Retinal pigment epithelial cell (primary cell): Measurements from ENCODE around the gene ZC3H12C.

Experiments
- DNase-seq: peaks from one replicate; pipeline ENCODE4 v3.0.0-alpha.2; 2010; ENCODE audit warnings: low read depth
- H3K4me3 ChIP-seq: 2 replicates; pipeline ENCODE4 v1.5.1; 2011; ENCODE audit warnings: mild to moderate bottlenecking, low read length, control low read depth, moderate library complexity
- CTCF ChIP-seq: conservative IDR thresholded peaks from 2 replicates; pipeline ENCODE4 v1.5.1; 2011; ENCODE audit warnings: low read depth, low read length, control low read depth, inconsistent platforms

The ZC3H12C gene

GRCh38 chr11:110169738-110170137 lies 76.5 kb downstream of the ZC3H12C start:
- DNase-seq = no peak
- no peak for TF ChIP-seq CTCF
- H3K4me3 ChIP-seq = no peak overlapping the region

- no peak for TF ChIP-seq CTCF
- H3K4me3 ChIP-seq = no peak overlapping the region
- DNase-seq = no peak
Observed at GRCh38 chr11:110172468-110173065, 79.4 kb downstream of the ZC3H12C start.

- H3K4me3 ChIP-seq = no peak overlapping the region
- peak; percentile 55 for DNase-seq
- TF ChIP-seq CTCF = peak; percentile 98
Observed at GRCh38 chr11:110173811-110174644, 80.8 kb downstream of the ZC3H12C start.

- DNase-seq = peak; percentile 43
- H3K4me3 ChIP-seq = no peak overlapping the region
- no peak for TF ChIP-seq CTCF
Observed at GRCh38 chr11:110174645-110175310, 81.6 kb downstream of the ZC3H12C start.

- no peak overlapping the region for H3K4me3 ChIP-seq
- TF ChIP-seq CTCF = no peak
- DNase-seq = peak; percentile 48
Observed at GRCh38 chr11:110176366-110177085, 83.3 kb downstream of the ZC3H12C start.

- H3K4me3 ChIP-seq = no peak overlapping the region
- TF ChIP-seq CTCF = no peak
- DNase-seq = no peak
Observed at GRCh38 chr11:110177086-110177456, 83.9 kb downstream of the ZC3H12C start.
